Activated T-helper 1 cell treated with anti-CD3 and anti-CD28 coated beads, Interleukin-2, amount 50 U/mL, for 16 hours (primary cell): ENCODE measurements around the gene ETHE1.
"Not testable (repeated sequence)": the region's sequence is repeated elsewhere in the genome, so short reads cannot be mapped to it uniquely, and the experiment has no call there.

Source experiments
- DNase-seq, 2 donors: peaks; one replicate each; pipeline ENCODE4 v3.0.0-alpha.2; 2020; ENCODE audit warnings: low read depth in 1 of 2, low spot score in 1 of 2

The ETHE1 gene

GRCh38 chr19:43525836-43526771, 897 bp downstream of the ETHE1 start:
- DNase-seq, result no peak

- peak in 1 of 2 donors; percentile 16 for DNase-seq
Measured at GRCh38 chr19:43524922-43525835, 1.8 kb downstream of the ETHE1 start.

DNA sequence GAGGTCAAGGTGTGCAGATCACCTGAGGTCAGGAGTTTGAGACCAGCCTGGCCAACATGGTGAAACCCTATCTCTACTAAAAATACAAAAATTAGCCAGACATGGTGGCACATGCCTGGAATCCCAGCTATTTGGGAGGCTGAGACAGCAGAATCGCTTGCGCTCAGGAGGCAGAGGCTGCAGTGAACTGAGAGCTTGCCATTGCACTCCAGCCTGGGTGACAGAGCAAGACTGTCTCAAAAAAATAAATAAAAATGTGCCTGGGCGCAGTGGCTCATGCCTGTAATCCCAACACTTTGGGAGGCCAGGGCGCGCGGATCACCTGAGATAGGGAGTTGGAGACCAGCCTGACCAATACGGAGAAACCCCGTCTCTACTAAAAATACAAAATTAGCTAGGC, 3.3 kb downstream of the ETHE1 start:
- DNase-seq, result not testable (repeated sequence)

- DNase-seq, result no peak
Measured at GRCh38 chr19:43522929-43523328, 4.1 kb downstream of the ETHE1 start.

DNA sequence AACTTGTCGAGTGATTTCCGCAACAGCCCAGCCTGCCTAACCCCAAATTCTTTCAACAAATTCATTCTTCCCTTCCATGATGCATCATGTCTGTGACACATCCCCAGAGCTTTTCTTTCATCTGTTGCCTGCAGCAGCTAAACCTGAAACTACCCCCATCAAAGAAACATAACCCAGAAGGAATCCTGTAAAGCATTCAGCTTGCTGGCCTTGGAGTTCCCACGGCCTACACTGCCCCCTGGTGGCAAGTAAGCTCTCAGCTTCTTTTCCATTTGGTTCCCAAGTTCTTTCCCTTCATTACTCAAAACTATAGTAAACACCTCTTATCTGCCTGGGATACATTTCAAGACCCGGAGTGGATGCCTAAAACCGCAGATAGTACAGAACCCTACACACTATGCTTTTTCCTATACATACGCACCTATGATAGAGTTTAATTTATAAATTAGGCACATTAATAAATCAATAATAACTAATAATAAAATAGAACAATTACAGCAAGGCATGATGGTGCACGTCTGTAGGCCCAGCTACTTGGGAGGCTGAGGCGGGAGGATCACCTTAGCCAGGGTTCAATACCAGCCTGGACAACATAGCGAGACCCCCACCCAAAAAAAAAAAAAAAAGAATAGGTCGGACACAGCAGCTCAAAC, 7.4 kb downstream of the ETHE1 start:
- peak; percentile 61 to 70 for DNase-seq

DNA sequence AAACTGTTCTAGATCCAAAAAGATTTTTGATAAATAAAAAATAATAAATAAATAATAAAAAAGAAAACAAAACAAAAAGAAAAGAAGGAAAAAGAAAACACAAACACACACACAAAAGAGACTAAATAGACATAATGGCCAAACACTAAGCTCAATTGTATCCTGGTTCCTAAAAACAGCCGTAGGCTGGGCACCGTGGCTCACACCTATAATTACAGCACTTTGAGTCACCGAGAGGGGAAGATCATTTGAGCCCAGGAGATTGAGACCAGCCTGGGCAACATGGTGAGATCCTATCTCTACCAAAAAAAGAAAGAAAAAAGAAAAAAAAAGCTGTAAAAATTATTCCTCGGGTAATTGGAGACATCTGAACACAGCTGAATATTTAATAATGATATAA, 8.9 kb downstream of the ETHE1 start:
- DNase-seq, result no peak

DNA sequence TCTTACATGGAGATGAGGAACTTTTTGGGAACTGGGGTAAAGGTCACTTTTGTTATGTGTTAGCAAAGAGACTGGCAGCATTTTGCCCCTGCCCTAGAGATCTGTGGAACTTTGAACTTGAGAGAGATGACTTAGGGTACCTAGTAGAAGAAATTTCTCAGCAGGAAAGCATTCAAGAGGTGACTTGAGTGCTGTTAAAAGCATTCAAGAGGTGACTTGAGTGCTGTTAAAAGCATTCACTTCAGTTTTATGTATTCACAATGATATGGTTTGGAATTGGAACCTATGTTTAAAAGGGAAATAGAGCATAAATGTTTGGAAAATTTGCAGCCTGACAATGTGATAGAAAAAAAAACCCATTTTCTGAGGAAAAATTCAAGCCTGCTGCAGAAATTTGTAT, 14.6 kb downstream of the ETHE1 start:
- DNase-seq, result not testable (repeated sequence)

GRCh38 chr19:43511324-43511723, 15.7 kb downstream of the ETHE1 start:
- DNase-seq, result no peak

- DNase-seq, result no peak
Measured at GRCh38 chr19:43510713-43511112, 16.3 kb downstream of the ETHE1 start.

- DNase-seq, result no peak
Measured at GRCh38 chr19:43507880-43508279, 19.1 kb downstream of the ETHE1 start.

DNA sequence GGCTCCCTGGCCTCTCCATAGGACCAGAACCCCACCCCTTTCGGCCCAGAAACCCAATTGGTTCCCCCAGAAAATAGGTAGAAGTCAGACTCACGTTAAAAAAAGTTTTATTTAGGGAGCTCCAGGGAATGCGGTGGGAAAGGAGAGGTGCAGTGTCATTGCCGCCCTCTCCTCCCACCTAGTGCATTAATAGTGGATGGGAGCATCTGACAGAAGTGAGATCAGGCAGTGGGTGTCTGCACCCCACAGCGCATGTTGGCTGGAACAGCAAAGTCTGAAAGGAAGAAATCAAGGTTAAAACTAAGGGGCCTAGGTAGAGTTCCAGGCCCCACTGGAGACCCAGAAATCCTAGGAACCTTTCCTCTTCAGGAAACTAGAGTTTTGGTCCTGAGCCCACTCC, 20.4 kb downstream of the ETHE1 start:
- no peak for DNase-seq

GRCh38 chr19:43505941-43506340, 21.1 kb downstream of the ETHE1 start:
- no peak for DNase-seq

DNA sequence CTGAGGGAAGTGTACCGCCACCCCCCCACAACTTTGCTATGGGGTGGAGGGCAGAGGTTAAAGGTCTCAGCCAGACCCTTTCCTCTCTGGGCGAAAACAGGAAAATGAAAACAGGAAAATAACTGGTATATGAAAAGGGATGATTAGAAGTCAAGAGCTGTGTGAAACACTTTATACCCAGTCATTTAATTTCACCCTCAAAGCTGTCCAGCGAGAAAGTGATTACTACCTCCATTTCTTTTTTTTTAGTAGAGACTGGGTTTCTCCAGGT, 21.9 kb downstream of the ETHE1 start:
- no peak for DNase-seq

DNA sequence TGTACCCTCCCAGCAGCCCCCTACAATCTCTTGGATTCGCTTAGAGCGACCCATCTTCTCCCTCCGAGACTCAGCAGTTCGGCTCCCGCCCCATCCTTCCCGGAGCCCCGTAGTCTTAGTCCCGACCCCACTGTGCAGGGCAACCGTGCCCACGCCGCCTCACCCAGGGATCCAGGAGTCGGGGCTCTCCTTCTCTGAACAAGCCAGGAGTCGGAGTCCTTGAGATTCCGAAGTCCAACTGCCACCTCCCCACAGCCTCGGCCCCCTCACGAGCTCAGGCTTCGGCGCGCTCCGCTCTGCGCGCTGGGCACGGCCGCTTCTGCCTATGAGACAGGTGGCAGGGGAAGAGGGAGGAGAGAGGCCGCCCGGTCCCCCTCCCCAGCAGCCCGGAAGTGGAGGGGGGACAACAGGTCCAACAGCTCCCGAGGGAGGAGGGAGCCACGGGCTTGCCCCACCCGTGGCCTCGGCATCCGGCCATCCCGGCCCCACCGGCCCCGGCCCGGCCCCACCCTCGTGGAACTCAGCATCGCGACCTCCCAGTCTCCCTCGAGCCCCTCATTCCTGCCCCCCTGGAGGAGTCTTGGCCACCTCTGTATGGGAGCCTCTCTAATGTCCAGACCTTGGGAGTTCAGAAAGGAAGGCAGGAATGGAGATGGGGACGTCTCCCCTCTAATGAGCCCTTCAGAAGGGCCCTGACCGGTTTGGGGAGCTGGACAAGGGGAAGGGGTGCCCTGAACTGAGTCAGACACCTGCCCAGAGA, 22.4 kb downstream of the ETHE1 start, which contains the start of gene PHLDB3:
TSS of gene PHLDB3 (minus strand) at position 321 of the 760 bp plus-strand sequence. CDS start 628 bp downstream, outside the sequence.
- DNase-seq, result peak; percentile 19 to 38

- peak; percentile 98 for DNase-seq
Measured at GRCh38 chr19:43503501-43504425, 23.2 kb downstream of the ETHE1 start.

DNA sequence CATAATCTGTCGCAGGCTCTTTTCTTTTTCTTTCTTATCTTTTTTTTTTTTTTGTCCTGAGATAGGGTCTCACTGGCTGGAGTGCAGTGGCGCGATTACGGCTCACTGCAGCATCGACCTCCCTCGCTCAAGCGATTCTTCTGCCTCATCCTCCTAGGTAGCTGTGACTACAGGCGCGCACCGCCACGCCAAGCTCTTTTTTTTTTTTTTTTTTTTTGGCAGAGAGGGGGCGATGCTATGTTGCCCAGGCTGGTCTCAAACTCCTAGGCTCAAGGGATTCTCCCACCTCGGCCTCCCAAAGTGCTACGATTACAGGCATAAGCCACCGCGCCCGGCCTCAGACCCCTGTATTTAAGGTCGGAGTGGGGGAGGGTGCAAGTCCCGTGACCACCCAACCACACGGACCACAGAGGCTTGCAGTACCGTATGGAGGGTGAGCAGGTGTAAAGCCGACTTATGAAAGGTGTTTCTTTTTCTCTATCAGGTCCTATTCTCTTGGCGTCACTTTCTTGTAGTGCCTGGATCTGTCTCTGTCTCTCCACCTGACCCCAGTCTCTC, 24.5 kb downstream of the ETHE1 start:
- no peak for DNase-seq

GRCh38 chr19:43501661-43502418, 25.2 kb downstream of the ETHE1 start:
- no peak for DNase-seq

DNA sequence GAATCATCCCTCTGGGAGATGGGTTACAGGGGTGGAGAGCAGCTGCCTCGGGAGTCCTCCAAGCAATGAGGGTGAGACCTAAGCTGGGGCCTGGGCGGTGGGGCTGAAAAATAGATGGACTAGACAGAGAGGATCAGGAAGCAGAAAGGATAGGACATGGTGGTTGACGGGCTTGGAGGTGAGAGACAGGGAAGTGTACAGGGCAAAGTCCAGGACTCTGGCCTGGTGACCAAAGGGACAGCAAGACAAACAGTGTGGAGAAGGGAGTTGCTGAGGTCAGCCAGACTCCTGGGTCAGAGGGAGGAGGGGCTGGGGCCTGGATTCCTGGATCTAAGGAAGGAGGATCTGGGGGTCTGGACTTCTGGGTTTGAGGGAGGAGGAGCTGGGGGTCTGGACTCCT, 28.0 kb downstream of the ETHE1 start:
- no peak for DNase-seq
